IMR-90 (cell line): ENCODE measurements around the gene COX8A. TPM values are rescaled to one million over a fixed set of nuclear protein-coding genes. Genes with fewer than 3 reads are reported as not detected.

Experiments used
- ATAC-seq: fragments of 200-7000 bp; cut with Tn5 transposase; 2 replicates; pipeline ENCODE4 v1.9.1; 2020; ENCODE audit warnings: low read depth, mild to moderate bottlenecking, moderate library complexity
- BruUV-seq: library from RNA; stranded (reverse); fragments of 400-500 nt; replicated peaks from 2 replicates; lab custom pipeline; 2021; lab: Mats Ljungman, UMichigan
- CTCF ChIA-PET: fragments of 300-600 bp; formaldehyde crosslinking; extraction: SDS; loops from one replicate; lab custom pipeline; 2021; ENCODE audit warnings: antibody characterized with exemption; lab: Yijun Ruan, JAX
- POLR2A ChIA-PET: fragments of 300-600 bp; sonication (Branson Sonifier 250); formaldehyde crosslinking; loops from one replicate; lab custom pipeline; 2022; ENCODE audit warnings: antibody characterized with exemption; ENCODE audit not compliant: unreplicated experiment; lab: Charles Lee
- DNase-seq: peaks from one replicate; pipeline ENCODE4 v3.0.0; 2013
- H2AFZ ChIP-seq: replicated peaks from 2 replicates; pipeline ENCODE3; 2013; ENCODE audit warnings: low read length, mild to moderate bottlenecking; ENCODE audit not compliant: poor library complexity
- H2AK5ac ChIP-seq: 2 replicates; pipeline ENCODE4 v1.6.1; 2013; ENCODE audit warnings: low read depth, low read length, inconsistent platforms
- H2AK9ac ChIP-seq: replicated peaks from 2 replicates; pipeline ENCODE3; 2013; ENCODE audit warnings: mild to moderate bottlenecking, low read depth, low read length, moderate library complexity; ENCODE audit not compliant: poor library complexity
- H2BK120ac ChIP-seq: 2 replicates; pipeline ENCODE4 v1.6.1; 2013; ENCODE audit warnings: low read depth, low read length, inconsistent platforms
- H2BK15ac ChIP-seq: 3 replicates; pipeline ENCODE4 v1.6.1; 2013; ENCODE audit warnings: low read depth, low read length, inconsistent platforms
- H2BK20ac ChIP-seq: 2 replicates; pipeline ENCODE4 v1.6.1; 2013; ENCODE audit warnings: low read depth, mild to moderate bottlenecking, inconsistent platforms, low read length, moderate library complexity
- H2BK5ac ChIP-seq: 2 replicates; pipeline ENCODE4 v1.6.1; 2013; ENCODE audit warnings: mild to moderate bottlenecking, low read depth, low read length, inconsistent platforms; ENCODE audit not compliant: poor library complexity, severe bottlenecking
- H3K14ac ChIP-seq: replicated peaks from 2 replicates; pipeline ENCODE4 v1.6.1; 2013; ENCODE audit warnings: low read depth, low read length, inconsistent platforms
- H3K18ac ChIP-seq: 2 replicates; pipeline ENCODE4 v1.6.1; 2013; ENCODE audit warnings: low read depth, low read length, control low read depth
- H3K23ac ChIP-seq: 2 replicates; pipeline ENCODE4 v1.6.1; 2013; ENCODE audit warnings: low read depth, low read length, inconsistent platforms
- H3K27ac ChIP-seq: 2 replicates; pipeline ENCODE4 v1.5.1; 2013; ENCODE audit warnings: mild to moderate bottlenecking, control low read depth, low read length; ENCODE audit not compliant: insufficient read depth
- H3K27me3 ChIP-seq: 2 replicates; pipeline ENCODE4 v1.6.1; 2013; ENCODE audit warnings: low read length; ENCODE audit not compliant: control insufficient read depth, insufficient read depth
- H3K36me3 ChIP-seq: 2 replicates; pipeline ENCODE4 v1.6.1; 2013; ENCODE audit warnings: low read length, mixed read lengths; ENCODE audit not compliant: control insufficient read depth, insufficient read depth
- H3K4ac ChIP-seq: 2 replicates; pipeline ENCODE4 v1.6.1; 2013; ENCODE audit warnings: low read depth, low read length, inconsistent platforms
- H3K4me1 ChIP-seq: 2 replicates; pipeline ENCODE4 v1.6.1; 2013; ENCODE audit warnings: low read length, mixed read lengths; ENCODE audit not compliant: control insufficient read depth, insufficient read depth
- H3K4me2 ChIP-seq: 2 replicates; pipeline ENCODE4 v1.6.1; 2013; ENCODE audit warnings: low read depth, mild to moderate bottlenecking, control low read depth, low read length, moderate library complexity
- H3K4me3 ChIP-seq: 2 replicates; pipeline ENCODE4 v1.5.1; 2013; ENCODE audit warnings: low read depth, mild to moderate bottlenecking, control low read depth, low read length, moderate library complexity; ENCODE audit not compliant: insufficient read depth
- H3K56ac ChIP-seq: 2 replicates; pipeline ENCODE4 v1.6.1; 2013; ENCODE audit warnings: low read length, inconsistent platforms; ENCODE audit not compliant: insufficient read depth; ENCODE audit errors: extremely low read depth
- H3K79me1 ChIP-seq, 2 experiments: 2 replicates each; pipeline ENCODE4 v1.6.1; 2013; ENCODE audit warnings: low read length in 2 of 2, inconsistent platforms in 1 of 2, low read depth in 1 of 2
- H3K9ac ChIP-seq: 2 replicates; pipeline ENCODE4 v1.6.1; 2013; ENCODE audit warnings: low read depth, low read length, control low read depth
- H3K9me1 ChIP-seq: 2 replicates; pipeline ENCODE4 v1.6.1; 2013; ENCODE audit warnings: low read length, inconsistent platforms; ENCODE audit not compliant: insufficient read depth
- H3K9me3 ChIP-seq: 2 replicates; pipeline ENCODE4 v1.6.1; 2013; ENCODE audit warnings: low read length; ENCODE audit not compliant: control insufficient read depth, insufficient read depth
- H4K20me1 ChIP-seq: 2 replicates; pipeline ENCODE4 v1.6.1; 2013; ENCODE audit warnings: low read length, inconsistent platforms; ENCODE audit not compliant: insufficient read depth
- H4K5ac ChIP-seq: 2 replicates; pipeline ENCODE4 v1.6.1; 2013; ENCODE audit warnings: mild to moderate bottlenecking, low read depth, low read length, control low read depth
- H4K8ac ChIP-seq, 2 experiments: 2 replicates each; pipeline ENCODE4 v1.6.1; 2013; ENCODE audit warnings: low read depth in 2 of 2, low read length in 2 of 2, control low read depth in 1 of 2, inconsistent platforms in 1 of 2
- H4K91ac ChIP-seq: 2 replicates; pipeline ENCODE4 v1.6.1; 2013; ENCODE audit warnings: low read depth, low read length, inconsistent platforms; ENCODE audit not compliant: insufficient read depth
- MAFK ChIP-seq: IDR thresholded peaks from 2 replicates; pipeline ENCODE4 v1.6.1; 2012; ENCODE audit warnings: low read depth, low read length, improper control_type of control experiment
- MXI1 ChIP-seq: IDR thresholded peaks from 2 replicates; pipeline ENCODE4 v1.6.1; 2012; ENCODE audit warnings: low read depth, mild to moderate bottlenecking, low read length, moderate library complexity, borderline replicate concordance
- NFE2L2 ChIP-seq: fragments of 150-350 bp; IDR thresholded peaks from 2 replicates; pipeline ENCODE4 v1.6.1; 2016; ENCODE audit warnings: low read depth, mild to moderate bottlenecking, low read length
- POLR2A ChIP-seq: IDR thresholded peaks from 2 replicates; pipeline ENCODE4 v1.6.1; 2012; ENCODE audit warnings: mild to moderate bottlenecking, low read depth, low read length
- WGBS, 2 experiments: methylation state at CpG; one replicate each; pipeline versions ENCODE4 v1.1.5 to v1.1.7; 2013; ENCODE audit warnings: missing lambda C conversion rate in 2 of 2; ENCODE audit not compliant: insufficient read length in 1 of 2; ENCODE audit errors: extremely low coverage in 2 of 2; 5-methylcytosine and 5-hydroxymethylcytosine counted together
- dilution Hi-C: fragments of 300-500 bp; cut with HindIII; formaldehyde crosslinking; loops from one replicate; pipeline ENCODE4 v1.14.3; 2018; ENCODE audit warnings: low sequenced_read_pairs; ENCODE audit not compliant: unreplicated experiment
- in situ Hi-C: fragments of 300-500 bp; cut with MboI; formaldehyde crosslinking; loops from 3 replicates; pipeline ENCODE4 v1.14.3; 2019; ENCODE audit warnings: low sequenced_read_pairs, inconsistent platforms, mixed read lengths
- intact Hi-C: fragments of 100-400 bp; cut with micrococcal nuclease; formaldehyde crosslinking; loops from 2 replicates; pipeline ENCODE4 v1.10.0; 2022
- polyA plus RNA-seq, 3 experiments: library from polyadenylated mRNA; depleted of rRNA; stranded (reverse); fragments of >200 nt; gene quantifications; 2 replicates each; pipeline ENCODE4 v1.2.3, GENCODE V29; 2012; ENCODE audit warnings: low replicate concordance in 1 of 3
- total RNA-seq: library from RNA; depleted of rRNA; stranded (reverse); fragments of >200 nt; gene quantifications from 2 replicates; pipeline ENCODE4 v1.2.3, GENCODE V29; 2012

The COX8A gene
- total and polyA plus RNA-seq, 2 of the 4 experiments (the other 2 are of a cell fraction), result 250 to 598 TPM

DNA sequence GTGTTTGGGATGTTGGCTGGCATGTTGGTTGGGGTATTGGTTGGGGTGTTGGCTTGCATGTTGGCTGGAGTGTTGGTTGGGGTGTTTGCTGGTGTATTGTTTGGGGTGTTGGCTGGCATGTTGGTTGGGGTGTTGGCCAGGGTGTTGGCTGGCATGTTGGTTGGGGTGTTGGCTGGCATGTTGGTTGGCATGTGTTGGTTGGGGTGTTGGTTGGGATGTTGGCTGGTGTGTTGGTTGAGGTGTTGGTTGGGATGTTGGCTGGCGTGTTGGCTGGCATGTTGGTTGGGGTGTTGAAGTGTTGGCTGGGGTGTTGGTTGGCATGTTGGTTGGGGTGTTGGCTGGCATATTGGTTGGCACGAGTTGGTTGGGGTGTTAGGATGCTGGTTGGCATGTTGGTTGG, 36.4 kb downstream of the COX8A start:
- H2AFZ ChIP-seq, result no peak overlapping the region
- dilution Hi-C loops (no loop called here), intact Hi-C loops (no loop called here), in situ Hi-C loops (no loop called here)
- WGBS, 2 experiments, result 100% methylated on average over 1 of the region's 2 CpGs; no CpG with 5 or more reads in 1 of the 2 experiments
- H3K27me3 ChIP-seq, result no peaks in the 10 kb centered on the region
- H3K79me1 ChIP-seq, result no peaks in the 10 kb centered on the region
- TF ChIP-seq POLR2A (no peak), MAFK (no peak), NFE2L2 (no peak), MXI1 (no peak)
- H3K9me1 ChIP-seq, result no peaks in the 10 kb centered on the region
- no peak overlapping the region for H3K4me3 ChIP-seq
- H3K23ac ChIP-seq, result no peak overlapping the region
- H3K36me3 ChIP-seq, result no peaks in the 10 kb centered on the region
- H4K8ac ChIP-seq, result no peak overlapping the region
- H3K4ac ChIP-seq, result no peak overlapping the region
- no peaks in the 10 kb centered on the region for H4K20me1 ChIP-seq
- H3K56ac ChIP-seq, result no peak overlapping the region
- H3K9ac ChIP-seq, result no peak overlapping the region
- ATAC-seq (no peak), DNase-seq (no peak)
- no peak overlapping the region for H2AK9ac ChIP-seq
- no peak overlapping the region for H2BK120ac ChIP-seq
- H4K91ac ChIP-seq, result no peak overlapping the region
- ChIA-PET CTCF (no interaction called here), POLR2A (no interaction called here)
- BruUV-seq, result no TSS peak
- H3K27ac ChIP-seq, result no peak overlapping the region
- H3K4me1 ChIP-seq, result peaks cover 10% of the 10 kb centered on the region
- no peak overlapping the region for H3K14ac ChIP-seq
- H3K18ac ChIP-seq, result no peak overlapping the region
- no peak overlapping the region for H2BK20ac ChIP-seq
- H3K4me2 ChIP-seq, result no peak overlapping the region
- no peak overlapping the region for H2BK5ac ChIP-seq
- no peak overlapping the region for H2BK15ac ChIP-seq
- H3K9me3 ChIP-seq, result no peaks in the 10 kb centered on the region
- H2AK5ac ChIP-seq, result no peak overlapping the region
- no peak overlapping the region for H4K5ac ChIP-seq
